IMR-90 (cell line): ENCODE data around the gene PRKCE. TPM values are rescaled to one million over a fixed set of nuclear protein-coding genes. Genes with fewer than 3 reads are reported as not detected.
A peak's percentile ranks its signal among the peaks of the same experiment; 100 is the strongest.

Experiments
- ATAC-seq: fragments of 200-7000 bp; cut with Tn5 transposase; 2 replicates; pipeline ENCODE4 v1.9.1; 2020; ENCODE audit warnings: low read depth, mild to moderate bottlenecking, moderate library complexity
- BruUV-seq: library from RNA; stranded (reverse); fragments of 400-500 nt; replicated peaks from 2 replicates; lab custom pipeline; 2021; lab: Mats Ljungman, UMichigan
- CTCF ChIA-PET: fragments of 300-600 bp; formaldehyde crosslinking; extraction: SDS; loops from one replicate; lab custom pipeline; 2021; ENCODE audit warnings: antibody characterized with exemption; lab: Yijun Ruan, JAX
- POLR2A ChIA-PET: fragments of 300-600 bp; sonication (Branson Sonifier 250); formaldehyde crosslinking; loops from one replicate; lab custom pipeline; 2022; ENCODE audit warnings: antibody characterized with exemption; ENCODE audit not compliant: unreplicated experiment; lab: Charles Lee
- DNase-seq: peaks from one replicate; pipeline ENCODE4 v3.0.0; 2013
- H2AFZ ChIP-seq: replicated peaks from 2 replicates; pipeline ENCODE3; 2013; ENCODE audit warnings: low read length, mild to moderate bottlenecking; ENCODE audit not compliant: poor library complexity
- H2AK5ac ChIP-seq: 2 replicates; pipeline ENCODE4 v1.6.1; 2013; ENCODE audit warnings: low read depth, low read length, inconsistent platforms
- H2AK9ac ChIP-seq: replicated peaks from 2 replicates; pipeline ENCODE3; 2013; ENCODE audit warnings: mild to moderate bottlenecking, low read depth, low read length, moderate library complexity; ENCODE audit not compliant: poor library complexity
- H2BK120ac ChIP-seq: 2 replicates; pipeline ENCODE4 v1.6.1; 2013; ENCODE audit warnings: low read depth, low read length, inconsistent platforms
- H2BK15ac ChIP-seq: 3 replicates; pipeline ENCODE4 v1.6.1; 2013; ENCODE audit warnings: low read depth, low read length, inconsistent platforms
- H2BK20ac ChIP-seq: 2 replicates; pipeline ENCODE4 v1.6.1; 2013; ENCODE audit warnings: low read depth, mild to moderate bottlenecking, inconsistent platforms, low read length, moderate library complexity
- H2BK5ac ChIP-seq: 2 replicates; pipeline ENCODE4 v1.6.1; 2013; ENCODE audit warnings: mild to moderate bottlenecking, low read depth, low read length, inconsistent platforms; ENCODE audit not compliant: poor library complexity, severe bottlenecking
- H3K14ac ChIP-seq: replicated peaks from 2 replicates; pipeline ENCODE4 v1.6.1; 2013; ENCODE audit warnings: low read depth, low read length, inconsistent platforms
- H3K18ac ChIP-seq: 2 replicates; pipeline ENCODE4 v1.6.1; 2013; ENCODE audit warnings: low read depth, low read length, control low read depth
- H3K23ac ChIP-seq: 2 replicates; pipeline ENCODE4 v1.6.1; 2013; ENCODE audit warnings: low read depth, low read length, inconsistent platforms
- H3K27ac ChIP-seq: 2 replicates; pipeline ENCODE4 v1.5.1; 2013; ENCODE audit warnings: mild to moderate bottlenecking, control low read depth, low read length; ENCODE audit not compliant: insufficient read depth
- H3K27me3 ChIP-seq: 2 replicates; pipeline ENCODE4 v1.6.1; 2013; ENCODE audit warnings: low read length; ENCODE audit not compliant: control insufficient read depth, insufficient read depth
- H3K36me3 ChIP-seq: 2 replicates; pipeline ENCODE4 v1.6.1; 2013; ENCODE audit warnings: low read length, mixed read lengths; ENCODE audit not compliant: control insufficient read depth, insufficient read depth
- H3K4ac ChIP-seq: 2 replicates; pipeline ENCODE4 v1.6.1; 2013; ENCODE audit warnings: low read depth, low read length, inconsistent platforms
- H3K4me1 ChIP-seq: 2 replicates; pipeline ENCODE4 v1.6.1; 2013; ENCODE audit warnings: low read length, mixed read lengths; ENCODE audit not compliant: control insufficient read depth, insufficient read depth
- H3K4me2 ChIP-seq: 2 replicates; pipeline ENCODE4 v1.6.1; 2013; ENCODE audit warnings: low read depth, mild to moderate bottlenecking, control low read depth, low read length, moderate library complexity
- H3K4me3 ChIP-seq: 2 replicates; pipeline ENCODE4 v1.5.1; 2013; ENCODE audit warnings: low read depth, mild to moderate bottlenecking, control low read depth, low read length, moderate library complexity; ENCODE audit not compliant: insufficient read depth
- H3K56ac ChIP-seq: 2 replicates; pipeline ENCODE4 v1.6.1; 2013; ENCODE audit warnings: low read length, inconsistent platforms; ENCODE audit not compliant: insufficient read depth; ENCODE audit errors: extremely low read depth
- H3K79me1 ChIP-seq, 2 experiments: 2 replicates each; pipeline ENCODE4 v1.6.1; 2013; ENCODE audit warnings: low read length in 2 of 2, inconsistent platforms in 1 of 2, low read depth in 1 of 2
- H3K9ac ChIP-seq: 2 replicates; pipeline ENCODE4 v1.6.1; 2013; ENCODE audit warnings: low read depth, low read length, control low read depth
- H3K9me1 ChIP-seq: 2 replicates; pipeline ENCODE4 v1.6.1; 2013; ENCODE audit warnings: low read length, inconsistent platforms; ENCODE audit not compliant: insufficient read depth
- H3K9me3 ChIP-seq: 2 replicates; pipeline ENCODE4 v1.6.1; 2013; ENCODE audit warnings: low read length; ENCODE audit not compliant: control insufficient read depth, insufficient read depth
- H4K20me1 ChIP-seq: 2 replicates; pipeline ENCODE4 v1.6.1; 2013; ENCODE audit warnings: low read length, inconsistent platforms; ENCODE audit not compliant: insufficient read depth
- H4K5ac ChIP-seq: 2 replicates; pipeline ENCODE4 v1.6.1; 2013; ENCODE audit warnings: mild to moderate bottlenecking, low read depth, low read length, control low read depth
- H4K8ac ChIP-seq, 2 experiments: 2 replicates each; pipeline ENCODE4 v1.6.1; 2013; ENCODE audit warnings: low read depth in 2 of 2, low read length in 2 of 2, control low read depth in 1 of 2, inconsistent platforms in 1 of 2
- H4K91ac ChIP-seq: 2 replicates; pipeline ENCODE4 v1.6.1; 2013; ENCODE audit warnings: low read depth, low read length, inconsistent platforms; ENCODE audit not compliant: insufficient read depth
- BHLHE40 ChIP-seq: fragments of 150-350 bp; IDR thresholded peaks from 2 replicates; pipeline ENCODE4 v1.6.1; 2016; ENCODE audit warnings: mild to moderate bottlenecking, low read depth, low read length
- CEBPB ChIP-seq: IDR thresholded peaks from 2 replicates; pipeline ENCODE4 v1.6.1; 2012; ENCODE audit warnings: low read depth, low read length, improper control_type of control experiment
- CHD1 ChIP-seq: IDR thresholded peaks from 2 replicates; pipeline ENCODE4 v1.6.1; 2012; ENCODE audit warnings: low read depth, low read length, improper control_type of control experiment
- MAFK ChIP-seq: IDR thresholded peaks from 2 replicates; pipeline ENCODE4 v1.6.1; 2012; ENCODE audit warnings: low read depth, low read length, improper control_type of control experiment
- MXI1 ChIP-seq: IDR thresholded peaks from 2 replicates; pipeline ENCODE4 v1.6.1; 2012; ENCODE audit warnings: low read depth, mild to moderate bottlenecking, low read length, moderate library complexity, borderline replicate concordance
- NFE2L2 ChIP-seq: fragments of 150-350 bp; IDR thresholded peaks from 2 replicates; pipeline ENCODE4 v1.6.1; 2016; ENCODE audit warnings: low read depth, mild to moderate bottlenecking, low read length
- RFX5 ChIP-seq: IDR thresholded peaks from 2 replicates; pipeline ENCODE4 v1.8.0; 2012; ENCODE audit warnings: low read depth, mild to moderate bottlenecking, low read length, moderate library complexity
- SMC3 ChIP-seq: fragments of 150-350 bp; IDR thresholded peaks from 2 replicates; pipeline ENCODE4 v1.6.1; 2016; ENCODE audit warnings: low read depth, mild to moderate bottlenecking, antibody characterized with exemption, low read length, moderate library complexity
- WGBS, 2 experiments: methylation state at CpG; one replicate each; pipeline versions ENCODE4 v1.1.5 to v1.1.7; 2013; ENCODE audit warnings: missing lambda C conversion rate in 2 of 2; ENCODE audit not compliant: insufficient read length in 1 of 2; ENCODE audit errors: extremely low coverage in 2 of 2; 5-methylcytosine and 5-hydroxymethylcytosine counted together
- dilution Hi-C: fragments of 300-500 bp; cut with HindIII; formaldehyde crosslinking; loops from one replicate; pipeline ENCODE4 v1.14.3; 2018; ENCODE audit warnings: low sequenced_read_pairs; ENCODE audit not compliant: unreplicated experiment
- in situ Hi-C: fragments of 300-500 bp; cut with MboI; formaldehyde crosslinking; loops from 3 replicates; pipeline ENCODE4 v1.14.3; 2019; ENCODE audit warnings: low sequenced_read_pairs, inconsistent platforms, mixed read lengths
- intact Hi-C: fragments of 100-400 bp; cut with micrococcal nuclease; formaldehyde crosslinking; loops from 2 replicates; pipeline ENCODE4 v1.10.0; 2022
- polyA plus RNA-seq, 3 experiments: library from polyadenylated mRNA; depleted of rRNA; stranded (reverse); fragments of >200 nt; gene quantifications; 2 replicates each; pipeline ENCODE4 v1.2.3, GENCODE V29; 2012; ENCODE audit warnings: low replicate concordance in 1 of 3
- total RNA-seq: library from RNA; depleted of rRNA; stranded (reverse); fragments of >200 nt; gene quantifications from 2 replicates; pipeline ENCODE4 v1.2.3, GENCODE V29; 2012
- TF ChIP-seq, protein P1 (sequence below): fragments of 150-350 bp; IDR thresholded peaks from 2 replicates; pipeline ENCODE4 v1.6.1; 2017; ENCODE audit warnings: mild to moderate bottlenecking, antibody characterized with exemption, low read length, low read depth
- TF ChIP-seq, protein P2 (sequence below): fragments of 150-350 bp; IDR thresholded peaks from 2 replicates; pipeline ENCODE4 v1.6.1; 2016; ENCODE audit warnings: low read depth, mild to moderate bottlenecking, low read length, moderate library complexity, borderline replicate concordance

PRKCE gene
- total and polyA plus RNA-seq, 2 of the 4 experiments (the other 2 are of a cell fraction): 8.1 to 32.4 TPM

DNA sequence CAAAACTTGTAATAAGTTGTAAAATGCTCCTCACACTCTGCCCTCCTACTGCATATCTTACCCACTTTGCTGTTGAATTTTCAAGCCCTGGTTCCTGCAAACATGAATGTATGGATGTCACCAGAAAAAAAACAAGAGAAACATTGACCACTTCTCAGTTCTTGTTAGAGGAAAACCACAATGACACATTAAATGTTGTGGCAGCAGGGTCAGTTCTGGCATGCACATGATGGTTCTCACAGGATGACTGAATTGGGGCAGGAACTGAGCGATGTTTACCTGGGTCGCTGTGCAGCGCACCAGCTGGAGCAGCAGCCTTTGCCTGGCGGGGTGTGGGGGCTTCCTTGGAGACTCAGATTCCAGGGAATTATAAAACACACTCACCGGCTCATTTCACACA is 14.0 kb upstream of the PRKCE start:
- H2BK15ac ChIP-seq: no peak overlapping the region
- H3K4me2 ChIP-seq: no peak overlapping the region
- H3K27ac ChIP-seq: no peak overlapping the region
- H3K4me3 ChIP-seq: no peak overlapping the region
- H2BK5ac ChIP-seq: no peak overlapping the region
- H2BK20ac ChIP-seq: no peak overlapping the region
- no peak overlapping the region for H3K56ac ChIP-seq
- H4K8ac ChIP-seq: no peak overlapping the region
- H3K79me1 ChIP-seq: no peaks in the 10 kb centered on the region
- H4K91ac ChIP-seq: no peak overlapping the region
- BruUV-seq: no TSS peak
- no peaks in the 10 kb centered on the region for H3K4me1 ChIP-seq
- peaks cover 56% of the 10 kb centered on the region for H3K27me3 ChIP-seq
- H4K5ac ChIP-seq: no peak overlapping the region
- no peak overlapping the region for H2AK5ac ChIP-seq
- H3K14ac ChIP-seq: no peak overlapping the region
- no peak overlapping the region for H2AFZ ChIP-seq
- in situ Hi-C loops: loop anchor here (25.0 kb wide), 1 partner anchor 675 kb away; no protein-coding TSS in a partner anchor
- H3K9ac ChIP-seq: no peak overlapping the region
- no CpG with 5 or more reads among the region's 5 CpGs for WGBS, 2 experiments
- intact Hi-C loops: no loop called here
- no peaks in the 10 kb centered on the region for H3K9me1 ChIP-seq
- H2BK120ac ChIP-seq: no peak overlapping the region
- H3K23ac ChIP-seq: no peak overlapping the region
- no peak overlapping the region for H2AK9ac ChIP-seq
- ChIA-PET CTCF (no interaction called here), POLR2A (no interaction called here)
- no peaks in the 10 kb centered on the region for H4K20me1 ChIP-seq
- no peak overlapping the region for H3K4ac ChIP-seq
- H3K9me3 ChIP-seq: no peaks in the 10 kb centered on the region
- ATAC-seq: peak; percentile 14; the same call in 1 of the 2 replicates
- DNase-seq: peak; percentile 85
- no peak overlapping the region for H3K18ac ChIP-seq
- H3K36me3 ChIP-seq: no peaks in the 10 kb centered on the region
- TF ChIP-seq MAFK: no peak
- no peak for TF ChIP-seq MXI1
- TF ChIP-seq BHLHE40: no peak
- TF ChIP-seq, protein P1, sequence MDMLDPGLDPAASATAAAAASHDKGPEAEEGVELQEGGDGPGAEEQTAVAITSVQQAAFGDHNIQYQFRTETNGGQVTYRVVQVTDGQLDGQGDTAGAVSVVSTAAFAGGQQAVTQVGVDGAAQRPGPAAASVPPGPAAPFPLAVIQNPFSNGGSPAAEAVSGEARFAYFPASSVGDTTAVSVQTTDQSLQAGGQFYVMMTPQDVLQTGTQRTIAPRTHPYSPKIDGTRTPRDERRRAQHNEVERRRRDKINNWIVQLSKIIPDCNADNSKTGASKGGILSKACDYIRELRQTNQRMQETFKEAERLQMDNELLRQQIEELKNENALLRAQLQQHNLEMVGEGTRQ: no peak
- TF ChIP-seq CHD1: no peak
- TF ChIP-seq SMC3: no peak
- no peak for TF ChIP-seq CEBPB
- TF ChIP-seq, protein P2, sequence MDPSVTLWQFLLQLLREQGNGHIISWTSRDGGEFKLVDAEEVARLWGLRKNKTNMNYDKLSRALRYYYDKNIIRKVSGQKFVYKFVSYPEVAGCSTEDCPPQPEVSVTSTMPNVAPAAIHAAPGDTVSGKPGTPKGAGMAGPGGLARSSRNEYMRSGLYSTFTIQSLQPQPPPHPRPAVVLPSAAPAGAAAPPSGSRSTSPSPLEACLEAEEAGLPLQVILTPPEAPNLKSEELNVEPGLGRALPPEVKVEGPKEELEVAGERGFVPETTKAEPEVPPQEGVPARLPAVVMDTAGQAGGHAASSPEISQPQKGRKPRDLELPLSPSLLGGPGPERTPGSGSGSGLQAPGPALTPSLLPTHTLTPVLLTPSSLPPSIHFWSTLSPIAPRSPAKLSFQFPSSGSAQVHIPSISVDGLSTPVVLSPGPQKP: no peak
- TF ChIP-seq NFE2L2: no peak
- TF ChIP-seq RFX5: no peak
- dilution Hi-C loops: loop anchor here (25.0 kb wide), 1 partner anchor 300 kb away; no protein-coding TSS in a partner anchor
